Stimulated activated CD8-positive, alpha-beta memory T cell treated with anti-CD3 and anti-CD28 coated beads, Interleukin-12 subunit alpha, Interleukin-12 subunit beta, amount 100 ng/mL, for 1 hour (primary cell): Measurements from ENCODE around the gene PRR23C.

Experiments used
- DNase-seq: peaks from one replicate; pipeline ENCODE4 v3.0.0-alpha.2; 2020; ENCODE audit warnings: low read depth

The PRR23C gene

DNA sequence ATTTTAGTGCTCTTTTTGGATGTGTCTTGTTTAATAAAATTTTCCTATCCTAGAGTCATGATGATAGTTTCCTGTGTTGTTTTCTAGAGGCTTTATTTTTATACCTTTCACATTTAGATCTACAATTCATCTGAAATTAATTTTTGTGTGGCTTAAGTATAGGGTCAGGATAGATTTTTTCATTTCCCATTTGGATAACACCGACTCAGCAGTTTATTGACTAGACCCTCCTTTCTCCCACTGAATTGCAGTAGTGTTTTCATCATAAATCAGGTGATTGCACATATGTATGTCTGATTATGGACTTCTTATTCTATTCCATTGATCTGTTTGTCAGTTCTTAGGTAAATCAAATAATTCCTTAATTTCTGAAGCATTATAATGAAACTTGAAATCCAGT lies 49.0 kb downstream of the PRR23C start:
- no peak for DNase-seq
